ENCODE measurements around the gene ARL8B. TPM values are rescaled to one million over a fixed set of nuclear protein-coding genes. Genes with fewer than 3 reads are reported as not detected.

Gene ARL8B
- total and polyA plus RNA-seq, 4 donors: 20.2 to 36.2 (median 24.2) TPM

GRCh38 chr3:5136211-5136918 lies 14.3 kb downstream of the ARL8B start:
- no peaks in the 10 kb centered on the region for H3K9me3 ChIP-seq (ENCODE audit: control insufficient read depth in 4 of 4, low read length in 3 of 4)
- no peaks in the 10 kb centered on the region for H3K36me3 ChIP-seq (ENCODE audit: control insufficient read depth in 4 of 4, insufficient read depth in 3 of 4, low read depth in 1 of 4, low read length in 3 of 4)
- peak overlapping the region in 1 of 2 donors; percentile 48 for H3K27ac ChIP-seq (ENCODE audit: low read depth in 1 of 2, low read length in 2 of 2)
- 43% methylated on average over 6 of the region's 6 CpGs for WGBS
- H3K9ac ChIP-seq (ENCODE audit: low read depth in 1 of 2, low read length in 2 of 2): no peak overlapping the region
- no peaks in the 10 kb centered on the region for H3K27me3 ChIP-seq (ENCODE audit: control insufficient read depth in 4 of 4, insufficient read depth in 4 of 4, low read length in 3 of 4)
- DNase-seq (ENCODE audit: low spot score): no peak
- no peak for TF ChIP-seq SP1 (IDR thresholded peaks at IDR 0.05)
- TF ChIP-seq HNF4A (conservative IDR thresholded peaks at IDR 0.05): peak; percentile 24 to 48
- peak; percentile 33 for TF ChIP-seq CTCF (IDR thresholded peaks at IDR 0.05; ENCODE audit: low read depth, low read length, missing input control)
- no peak for TF ChIP-seq ATF3 (IDR thresholded peaks at IDR 0.05)
- no peak for TF ChIP-seq FOXA1 (IDR thresholded peaks at IDR 0.05)
- peak; percentile 71 to 75 for TF ChIP-seq RAD21 (IDR thresholded peaks at IDR 0.05)
- H3K4me1 ChIP-seq (ENCODE audit: control insufficient read depth in 4 of 4, insufficient read depth in 4 of 4, low read length in 3 of 4): peaks cover 5 to 30% (median 25%) of the 10 kb centered on the region in 4 donors
- no peak overlapping the region for H3K4me3 ChIP-seq (ENCODE audit: low read depth in 1 of 3, low read length in 3 of 3)

- H3K4me3 ChIP-seq (ENCODE audit: low read depth in 1 of 3, low read length in 3 of 3): no peak overlapping the region
- WGBS: 80% methylated on average over 2 of the region's 2 CpGs
- TF ChIP-seq TAF1 (conservative IDR thresholded peaks at IDR 0.05) (no peak), HNF4G (IDR thresholded peaks at IDR 0.05) (no peak), FOXA2 (IDR thresholded peaks at IDR 0.05) (no peak), NR2F2 (IDR thresholded peaks at IDR 0.05) (no peak), RAD21 (IDR thresholded peaks at IDR 0.05) (no peak), FOXA1 (IDR thresholded peaks at IDR 0.05) (no peak), JUND (IDR thresholded peaks at IDR 0.05) (no peak), GABPA (IDR thresholded peaks at IDR 0.05 in 1 of 2, conservative IDR thresholded peaks at IDR 0.05 in 1 of 2) (no peak), HNF4A (conservative IDR thresholded peaks at IDR 0.05) (no peak), RXRA (IDR thresholded peaks at IDR 0.05) (no peak), ZBTB33 (IDR thresholded peaks at IDR 0.05) (no peak), ATF3 (IDR thresholded peaks at IDR 0.05) (no peak)
- H3K36me3 ChIP-seq (ENCODE audit: control insufficient read depth in 4 of 4, insufficient read depth in 3 of 4, low read depth in 1 of 4, low read length in 3 of 4): no peaks in the 10 kb centered on the region
- peaks cover 2 to 30% (median 25%) of the 10 kb centered on the region in 4 donors for H3K4me1 ChIP-seq (ENCODE audit: control insufficient read depth in 4 of 4, insufficient read depth in 4 of 4, low read length in 3 of 4)
- peak overlapping the region in 1 of 2 donors; percentile 48 for H3K27ac ChIP-seq (ENCODE audit: low read depth in 1 of 2, low read length in 2 of 2)
- no peaks in the 10 kb centered on the region for H3K9me3 ChIP-seq (ENCODE audit: control insufficient read depth in 4 of 4, low read length in 3 of 4)
- no peaks in the 10 kb centered on the region for H3K27me3 ChIP-seq (ENCODE audit: control insufficient read depth in 4 of 4, insufficient read depth in 4 of 4, low read length in 3 of 4)
- no peak overlapping the region for H3K9ac ChIP-seq (ENCODE audit: low read depth in 1 of 2, low read length in 2 of 2)
- DNase-seq (ENCODE audit: low spot score): no peak
Observed at GRCh38 chr3:5136919-5137429, 14.9 kb downstream of the ARL8B start.

Measured in liver (tissue), 9 donors.